Erythroblast (primary cell): ENCODE results near the gene SCRN1.

Experiments used
- GATA1 ChIP-seq: IDR thresholded peaks from 2 replicates; pipeline ENCODE4 v1.6.1; 2011; ENCODE audit warnings: low read depth, mild to moderate bottlenecking, control low read depth, low read length, moderate library complexity
- POLR2A ChIP-seq: IDR thresholded peaks from 2 replicates; pipeline ENCODE4 v1.6.1; 2011; ENCODE audit warnings: mild to moderate bottlenecking, low read length

DNA sequence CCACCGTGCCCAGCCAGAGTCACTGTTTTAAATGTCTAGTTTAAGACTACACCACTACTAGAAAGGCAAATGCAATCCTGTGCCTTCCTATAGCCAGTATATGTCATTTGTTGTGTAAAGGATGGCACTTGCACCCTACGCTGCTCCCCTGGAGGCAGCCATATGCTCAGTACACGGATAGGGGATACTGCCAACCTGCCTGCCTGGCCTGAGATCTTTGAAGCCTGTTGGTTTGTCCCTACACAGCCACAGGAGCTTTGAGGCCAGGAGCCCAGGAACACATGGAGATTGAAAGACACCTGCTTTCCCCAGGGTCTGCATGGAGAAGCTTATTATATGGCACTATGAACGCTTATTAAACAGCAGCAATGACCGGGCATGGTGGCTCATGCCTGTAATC, 2.3 kb upstream of the SCRN1 start:
- TF ChIP-seq POLR2A: no peak
- TF ChIP-seq GATA1: no peak
